HG03039 (cell line): ENCODE measurements around the gene EPS8L3.

Experiments
- ATAC-seq: cut with Tn5 transposase; IDR thresholded peaks from one replicate; pipeline ENCODE4 v1.9.1; 2021; ENCODE audit warnings: mild to moderate bottlenecking, moderate library complexity; ENCODE audit not compliant: unreplicated experiment

EPS8L3 gene

DNA sequence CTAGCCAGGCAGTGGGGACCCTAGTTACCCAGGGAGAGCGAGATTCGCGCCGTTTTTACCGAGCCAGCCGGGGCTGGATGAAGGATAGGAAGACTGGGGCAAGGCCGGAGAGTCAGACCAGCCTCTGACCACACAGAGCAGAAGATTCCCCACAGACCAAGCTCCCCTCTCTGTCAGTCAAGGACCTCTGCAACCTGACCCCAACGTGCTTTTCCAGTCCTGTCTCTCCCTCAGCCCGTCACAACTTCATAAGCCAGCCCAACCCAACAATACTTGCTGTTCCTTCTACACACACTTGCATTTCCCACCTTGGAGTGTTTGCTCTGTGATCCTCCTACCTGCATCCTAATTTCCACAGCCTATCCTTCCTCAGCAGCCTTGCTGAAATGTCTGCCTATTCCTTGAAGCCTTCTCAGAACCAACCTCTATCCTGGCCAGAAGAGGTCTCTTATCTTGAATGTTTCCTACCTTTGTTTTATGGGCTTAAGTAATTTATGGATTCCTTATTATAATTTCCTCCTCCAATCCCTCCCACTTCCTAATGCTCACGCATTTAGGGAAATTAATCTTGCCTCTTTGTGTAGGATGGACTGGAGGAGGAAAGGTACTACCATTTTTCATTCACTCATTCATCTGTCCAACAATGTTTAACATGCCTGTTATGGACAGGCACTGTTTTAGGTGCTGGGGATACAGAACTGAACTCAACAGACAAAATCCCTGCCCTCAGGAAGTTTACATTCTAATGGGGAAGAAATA, 22.9 kb downstream of the EPS8L3 start, which contains the start of gene GSTM3:
Gene GSTM3 (minus strand): TSS at position 424 of the 759 bp plus-strand sequence. CDS start 751 bp downstream, outside the sequence.
- ATAC-seq, result no peak

DNA sequence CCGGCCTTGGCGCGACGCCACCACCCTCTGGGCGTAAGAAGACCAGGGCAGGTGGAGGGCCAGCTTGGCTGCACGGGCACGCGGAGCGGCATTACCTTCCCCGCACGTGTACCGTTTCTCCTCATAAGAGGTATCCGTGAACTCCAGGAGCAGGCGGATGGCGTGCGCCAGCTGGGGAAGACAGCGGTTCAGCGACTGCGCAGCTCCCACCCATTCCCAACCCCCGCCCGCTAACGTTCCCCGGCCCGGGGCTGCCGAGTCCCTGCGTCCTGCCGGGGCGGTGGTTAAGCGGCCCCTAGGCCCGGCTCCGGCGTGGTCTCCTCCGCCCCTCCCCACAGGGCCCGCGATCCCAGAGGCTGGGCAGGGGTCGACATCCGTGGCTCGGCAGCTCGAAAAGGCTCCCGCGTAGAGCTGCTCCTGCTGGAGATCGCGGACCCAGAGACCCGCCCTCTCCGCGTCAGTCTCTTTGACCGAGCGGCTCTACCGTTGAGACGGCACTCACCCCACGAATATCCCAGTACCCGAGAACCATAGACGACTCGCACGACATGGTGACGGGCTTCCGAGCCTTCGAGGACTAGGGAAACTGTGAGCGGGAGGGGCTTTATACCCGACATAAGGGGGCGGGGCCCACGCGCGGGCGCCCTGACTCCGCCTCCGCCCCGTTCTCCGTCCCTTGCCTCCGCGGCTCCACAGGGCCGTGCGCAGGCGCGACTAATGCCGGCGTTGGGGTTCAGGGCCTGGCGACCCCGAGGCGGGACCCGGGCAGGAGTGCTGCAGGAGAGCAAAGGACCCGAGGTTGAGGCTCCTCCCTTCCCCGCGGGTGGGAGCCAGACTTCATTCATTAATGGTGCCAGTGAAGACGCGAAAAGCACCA, 23.7 kb downstream of the EPS8L3 start:
- ATAC-seq, result peak; percentile 72

DNA sequence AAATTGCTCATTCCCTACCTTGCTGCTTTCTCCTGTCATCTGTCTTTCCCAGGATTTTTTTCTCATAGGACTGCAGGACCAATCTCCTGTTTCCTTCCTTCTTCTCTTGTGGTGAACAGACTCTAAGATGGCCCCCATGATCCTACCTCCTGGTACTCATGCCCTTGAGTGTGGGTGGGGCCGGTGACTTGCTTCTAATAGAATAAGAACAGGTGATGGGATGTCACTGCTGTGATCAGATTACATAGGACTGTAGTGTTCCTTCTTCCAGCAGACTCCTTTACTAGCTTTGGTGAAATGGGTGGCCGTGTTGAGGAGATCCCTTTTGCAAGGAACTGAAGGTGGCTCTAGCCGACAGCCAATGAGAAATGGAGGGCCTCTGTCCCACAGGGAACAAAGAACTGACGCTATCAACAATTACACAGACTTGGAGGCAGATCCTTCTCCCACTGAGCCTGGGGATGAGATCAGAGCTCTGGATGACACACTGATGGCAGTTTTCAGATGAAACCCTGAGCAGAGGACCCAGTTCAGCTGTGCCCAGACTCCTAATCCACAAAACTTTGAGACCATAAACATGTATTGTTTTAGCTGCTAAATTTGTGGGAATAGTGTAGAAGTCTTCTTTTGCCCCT, 30.4 kb downstream of the EPS8L3 start:
- no peak for ATAC-seq

DNA sequence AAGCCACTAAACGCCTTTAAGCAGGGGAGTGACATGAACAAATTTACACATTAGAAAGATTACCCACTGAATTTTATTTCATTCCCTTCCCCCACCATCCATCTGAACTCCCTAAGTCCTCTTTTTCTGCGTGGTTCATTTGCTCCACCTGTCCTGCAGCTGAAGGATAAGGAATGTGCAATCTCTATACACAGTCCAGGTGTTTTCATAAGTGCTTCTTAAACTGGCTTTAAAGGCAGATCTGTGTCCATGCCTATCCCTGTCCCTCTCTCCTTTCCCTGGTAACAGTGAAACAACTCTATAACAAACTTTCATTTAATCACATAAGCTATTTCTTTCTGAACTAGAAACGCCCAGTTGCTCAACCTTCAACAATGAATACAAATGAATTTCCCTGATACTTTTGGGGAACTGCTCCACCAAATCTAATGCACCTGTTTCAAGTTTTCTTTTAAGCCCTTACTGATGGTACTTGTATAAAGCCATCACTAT, 31.3 kb downstream of the EPS8L3 start:
- ATAC-seq, result no peak

DNA sequence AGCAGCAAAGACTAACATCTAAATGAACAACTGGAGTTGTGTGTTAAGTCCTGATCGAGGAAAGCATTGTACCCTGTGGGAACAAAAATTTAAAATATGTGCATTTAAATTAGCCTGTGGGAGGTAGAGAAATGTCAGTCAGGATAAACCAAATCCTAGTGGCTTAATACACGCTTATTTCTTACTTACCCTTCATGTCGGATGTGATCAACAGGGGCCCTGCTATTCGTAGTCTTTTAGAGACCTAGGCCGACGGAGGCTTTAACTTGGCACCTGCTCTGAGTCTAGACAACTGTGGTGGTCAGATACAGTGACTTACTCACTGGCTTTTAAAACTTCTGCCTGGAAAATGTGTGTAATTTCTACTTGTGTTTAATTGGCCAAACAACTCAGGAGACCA, 33.1 kb downstream of the EPS8L3 start:
- ATAC-seq, result no peak

DNA sequence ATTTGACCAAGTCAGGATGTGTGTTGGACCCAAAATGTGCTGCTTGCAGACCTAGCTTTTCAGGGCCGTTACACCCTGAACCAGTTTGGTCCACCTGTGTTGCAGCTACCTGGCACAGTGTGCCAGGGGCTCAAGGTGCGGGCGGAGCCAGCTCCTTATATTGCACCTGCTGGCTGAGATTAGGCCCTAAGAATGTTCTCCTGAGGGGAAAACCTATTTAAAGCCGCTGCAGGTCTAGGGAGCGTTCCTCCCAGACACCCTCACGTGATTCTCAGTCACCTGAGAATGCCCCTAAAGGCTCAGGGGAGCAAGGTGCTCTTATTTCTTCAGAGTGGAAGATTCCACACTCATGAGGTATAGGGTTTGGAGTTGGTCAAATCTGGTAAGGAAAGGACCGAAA, 34.9 kb downstream of the EPS8L3 start:
- ATAC-seq, result no peak

DNA sequence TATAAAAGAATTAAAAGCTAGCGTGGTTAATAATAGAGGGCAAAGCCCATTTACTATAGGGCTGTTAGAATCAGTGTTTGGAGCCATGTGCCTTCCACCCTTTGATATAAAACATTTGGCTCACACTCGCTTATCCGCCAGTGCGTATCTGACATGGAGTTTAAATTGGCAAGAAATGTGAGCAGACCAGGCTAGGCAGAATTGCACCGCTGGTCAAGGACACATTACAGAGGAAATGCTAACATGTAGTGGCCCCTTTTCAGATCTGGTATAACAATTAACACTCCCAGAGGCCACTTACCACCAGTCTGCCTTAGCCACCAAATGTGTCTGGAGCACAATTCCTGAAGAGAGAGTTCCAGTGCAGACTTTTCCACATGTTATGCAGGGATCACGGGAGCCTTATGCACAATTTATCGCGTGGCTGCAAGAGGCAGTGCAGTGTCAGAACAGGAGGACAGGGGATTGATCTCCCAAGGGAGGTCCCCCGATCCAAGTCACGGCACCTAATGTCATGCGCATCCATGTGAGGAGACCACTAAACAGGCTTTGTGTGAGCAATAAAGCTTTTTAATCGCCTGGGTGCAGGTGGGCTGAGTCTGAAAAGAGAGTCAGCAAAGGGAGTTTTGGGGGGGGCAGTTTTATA, 36.9 kb downstream of the EPS8L3 start:
- ATAC-seq, result no peak

DNA sequence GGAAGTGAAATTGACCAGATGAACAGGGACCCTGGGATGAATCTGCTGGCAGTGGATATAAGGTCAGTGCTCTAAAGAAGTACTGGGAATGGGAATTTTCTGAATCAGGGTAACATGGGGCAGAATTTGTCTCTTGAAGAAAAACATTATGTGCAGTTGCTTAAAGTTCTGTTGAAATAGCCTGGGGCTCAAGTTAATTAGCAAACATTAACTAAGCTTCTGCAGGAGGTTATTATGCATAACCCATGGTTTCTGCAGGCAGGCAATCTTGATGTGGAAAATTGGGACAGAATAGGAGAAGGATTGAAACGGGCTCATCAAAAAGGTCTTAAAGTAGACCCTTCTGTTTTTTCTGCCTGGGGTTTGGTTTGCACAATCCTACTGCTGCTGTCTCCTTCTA, 37.7 kb downstream of the EPS8L3 start:
- ATAC-seq, result no peak

DNA sequence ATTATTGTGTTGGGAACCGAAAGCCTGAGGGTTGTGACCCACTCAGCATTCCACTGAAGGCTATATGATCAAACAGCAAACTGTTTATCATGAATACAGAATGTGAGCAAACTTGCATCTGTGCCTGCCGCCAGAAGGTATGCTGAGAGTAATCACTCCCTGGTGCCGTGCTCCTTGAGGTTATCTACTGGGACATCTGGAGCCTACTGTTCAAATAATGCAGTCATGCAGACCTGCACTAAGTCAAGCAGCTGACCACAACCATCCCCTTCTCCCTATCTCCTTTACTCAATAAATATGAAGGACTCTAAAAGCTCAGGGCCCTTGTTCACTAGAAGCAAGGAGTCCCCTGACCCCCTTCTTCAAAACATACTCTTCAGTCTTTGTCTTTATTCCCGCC, 38.2 kb downstream of the EPS8L3 start:
- no peak for ATAC-seq

DNA sequence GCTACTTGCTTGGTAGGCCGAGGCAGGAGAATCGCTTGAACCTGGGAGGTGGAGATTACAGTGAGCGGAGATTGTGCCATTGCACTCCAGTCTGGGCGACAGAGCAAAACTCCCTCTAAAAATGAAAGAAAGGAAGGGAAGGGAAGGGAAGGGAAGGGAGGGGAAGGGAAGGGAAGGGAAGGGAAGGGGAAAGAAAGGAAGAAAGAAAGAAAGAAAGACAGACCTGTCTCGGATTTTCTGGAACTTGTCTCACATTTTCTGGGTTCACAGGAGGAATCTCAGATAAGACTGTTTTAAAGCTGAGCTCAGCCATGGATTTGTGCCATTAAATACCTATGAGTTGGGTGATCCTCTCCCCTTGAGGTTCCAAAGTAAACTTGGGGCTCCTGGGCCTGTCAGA, 38.8 kb downstream of the EPS8L3 start:
- ATAC-seq, result no peak

DNA sequence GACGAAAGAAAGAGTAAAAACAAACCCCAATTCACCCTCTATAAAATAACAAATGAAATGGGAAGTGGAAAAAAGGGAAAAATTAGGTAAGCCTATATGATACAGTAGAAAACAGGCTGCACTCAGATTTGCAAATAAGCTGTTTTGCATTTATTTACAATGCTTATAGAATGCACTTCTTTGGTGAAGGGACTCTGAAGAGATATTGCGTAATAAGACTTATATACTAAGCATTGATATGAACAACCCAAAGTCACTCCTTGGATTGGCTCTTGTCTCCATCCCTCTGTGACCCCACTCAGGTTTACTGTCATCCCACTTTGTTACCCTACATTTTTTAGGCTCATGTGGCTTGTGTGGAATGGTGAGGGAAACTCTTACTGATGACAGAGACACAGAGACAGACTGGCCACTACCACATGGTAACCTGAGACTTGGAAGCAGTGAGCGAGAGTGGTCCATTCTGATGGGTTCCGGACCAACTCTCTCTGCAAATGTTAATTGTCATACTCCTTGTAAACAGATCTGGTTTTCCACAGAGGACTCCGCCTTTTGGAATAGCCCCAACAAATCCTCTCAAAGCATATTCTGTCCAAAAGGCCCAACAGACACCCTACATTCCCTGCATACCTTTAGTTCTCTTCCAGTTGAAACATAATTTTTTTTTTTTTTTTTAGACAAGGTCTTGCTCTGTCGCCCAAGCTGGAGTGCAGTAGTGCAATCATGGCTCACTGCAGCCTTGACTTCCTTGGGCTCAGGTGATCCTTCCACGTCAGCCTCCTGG, 40.6 kb downstream of the EPS8L3 start:
- ATAC-seq, result no peak

DNA sequence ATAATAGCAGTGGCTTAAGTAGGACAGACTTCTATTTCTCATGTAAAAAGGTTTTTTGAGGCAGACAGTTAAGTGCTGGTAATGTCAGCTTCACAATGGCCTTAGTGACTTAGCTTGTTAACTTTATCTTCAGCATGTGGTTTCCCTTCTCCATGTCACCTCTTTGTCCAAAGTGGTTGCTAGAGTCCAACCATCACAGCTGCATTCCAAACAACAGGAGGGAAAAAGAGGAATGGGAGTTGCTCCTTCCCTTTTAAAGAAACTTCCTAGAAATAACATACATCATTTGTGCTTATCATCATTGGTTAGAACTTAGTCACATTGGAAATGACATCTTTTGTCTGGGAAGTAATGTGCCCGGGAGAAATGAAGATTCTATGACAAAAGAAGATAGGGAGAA, 41.8 kb downstream of the EPS8L3 start:
- ATAC-seq, result no peak

DNA sequence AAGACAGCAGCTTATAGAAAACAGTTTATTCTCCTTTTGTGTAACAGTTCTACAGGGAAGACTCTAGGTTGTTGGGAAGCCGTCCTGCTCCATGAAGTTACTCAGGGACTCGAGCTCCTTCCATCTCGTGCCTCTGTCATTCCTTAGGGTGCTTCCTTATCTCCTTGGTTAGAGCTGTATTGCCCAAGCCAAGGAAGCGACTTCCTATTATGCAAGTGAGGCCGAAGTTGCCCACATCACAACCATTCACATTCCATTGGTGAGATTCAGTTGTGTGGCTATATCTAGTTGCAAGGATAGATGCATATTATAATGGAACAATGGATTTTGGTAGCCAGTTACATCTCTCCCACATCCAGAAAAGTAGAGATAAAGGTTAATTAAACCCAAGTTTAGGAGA, 42.7 kb downstream of the EPS8L3 start:
- no peak for ATAC-seq

DNA sequence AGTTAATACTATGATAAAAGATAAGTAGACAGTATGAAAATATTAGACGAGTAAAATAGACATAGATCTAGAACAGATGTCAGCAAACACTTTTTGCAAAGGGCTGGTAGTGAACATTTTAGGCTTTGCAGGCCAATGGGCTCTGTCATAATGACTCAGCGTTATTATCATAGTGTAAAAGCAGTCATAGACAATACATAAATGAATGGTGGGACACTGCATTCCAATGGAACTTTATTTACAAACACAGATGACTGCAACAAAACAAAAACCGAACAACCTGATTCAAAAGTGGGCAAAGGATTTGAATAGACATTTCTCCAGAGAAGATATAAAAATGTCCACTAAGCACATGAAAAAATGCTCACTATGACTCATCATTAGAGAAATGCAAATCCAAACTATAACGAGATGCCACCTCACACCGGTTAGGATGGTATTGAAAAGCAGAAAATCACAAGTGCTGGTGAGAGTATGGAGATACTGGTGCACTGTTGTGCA, 44.3 kb downstream of the EPS8L3 start:
- ATAC-seq, result no peak

DNA sequence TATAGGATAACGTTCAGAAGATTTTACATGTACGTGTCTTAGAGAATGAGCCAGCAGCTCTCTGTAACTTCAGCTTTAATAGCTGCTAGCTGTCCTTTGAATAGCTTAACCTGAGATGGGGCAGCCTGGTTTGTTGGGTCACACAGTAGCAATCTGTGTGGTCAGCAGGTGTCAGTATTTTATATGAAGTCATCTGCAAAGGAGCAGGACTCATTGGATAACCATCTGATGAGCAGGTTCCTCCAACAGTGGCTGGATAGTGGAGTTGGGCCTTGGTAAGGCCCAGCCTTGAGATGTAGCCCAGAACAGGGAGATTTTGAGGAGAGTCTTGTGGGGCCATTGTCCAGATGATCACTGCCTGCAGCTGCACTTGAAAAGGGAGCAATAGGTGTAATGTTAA, 45.2 kb downstream of the EPS8L3 start:
- ATAC-seq, result no peak

DNA sequence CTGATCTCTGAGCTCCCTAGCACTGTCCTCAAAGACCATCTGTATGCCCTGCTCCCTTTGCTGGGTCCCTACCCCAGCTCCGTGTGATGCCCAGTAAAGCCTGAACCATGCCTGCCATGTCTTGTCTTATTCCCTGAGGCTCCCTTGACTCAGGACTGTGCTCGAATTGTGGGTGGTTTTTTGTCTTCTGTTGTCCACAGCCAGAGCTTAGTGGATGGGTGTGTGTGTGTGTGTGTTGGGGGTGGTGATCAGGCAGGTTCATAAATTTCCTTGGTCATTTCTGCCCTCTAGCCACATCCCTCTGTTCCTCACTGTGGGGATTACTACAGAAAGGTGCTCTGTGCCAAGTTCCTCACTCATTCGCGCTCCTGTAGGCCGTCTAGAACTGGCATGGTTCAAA, 46.0 kb downstream of the EPS8L3 start:
- no peak for ATAC-seq

DNA sequence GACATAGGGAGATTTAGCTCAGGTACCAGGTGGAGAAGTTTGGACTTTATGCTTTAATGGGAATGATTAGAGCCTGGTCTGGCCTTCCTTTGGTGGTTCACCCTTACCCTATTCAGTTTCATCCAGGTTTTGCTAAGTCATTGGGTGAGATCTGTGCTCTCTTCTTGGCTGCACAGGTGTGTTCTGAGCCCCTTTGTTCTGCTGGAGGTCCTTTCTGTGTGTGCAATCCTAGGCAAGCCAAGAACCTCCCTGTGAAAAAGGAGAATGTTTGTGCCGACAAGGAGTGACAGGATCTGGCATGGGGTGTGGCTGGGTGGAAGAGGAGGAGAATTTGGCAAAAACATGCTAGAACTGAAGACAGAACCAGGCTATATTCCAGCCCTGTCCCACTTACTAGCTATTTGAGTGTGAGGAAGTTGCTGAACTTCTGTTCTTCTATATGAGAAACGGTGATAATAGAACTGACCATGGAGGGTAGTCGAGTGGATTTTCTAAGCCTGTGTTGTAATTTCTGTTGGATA, 47.1 kb downstream of the EPS8L3 start:
- ATAC-seq, result no peak

DNA sequence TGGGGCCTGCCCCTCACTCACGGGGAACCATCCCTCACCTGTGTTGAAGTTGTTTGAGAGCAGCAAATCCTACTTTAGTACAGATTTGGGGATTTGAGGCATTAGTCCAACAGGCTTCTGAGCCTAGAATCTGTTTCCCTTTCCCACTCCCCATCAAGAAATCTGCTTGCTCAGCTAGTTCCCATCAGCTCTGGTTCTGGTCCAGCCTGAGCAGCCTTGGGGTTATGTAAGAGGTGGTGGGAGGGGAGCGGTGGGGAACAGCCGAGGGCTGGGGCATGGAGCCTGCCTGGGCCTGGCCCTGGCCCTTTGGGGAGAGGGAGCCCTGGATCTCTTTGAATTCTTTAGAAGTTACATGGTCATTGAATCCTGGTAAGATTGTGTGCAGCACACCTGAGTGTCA, 47.6 kb downstream of the EPS8L3 start:
- no peak for ATAC-seq

DNA sequence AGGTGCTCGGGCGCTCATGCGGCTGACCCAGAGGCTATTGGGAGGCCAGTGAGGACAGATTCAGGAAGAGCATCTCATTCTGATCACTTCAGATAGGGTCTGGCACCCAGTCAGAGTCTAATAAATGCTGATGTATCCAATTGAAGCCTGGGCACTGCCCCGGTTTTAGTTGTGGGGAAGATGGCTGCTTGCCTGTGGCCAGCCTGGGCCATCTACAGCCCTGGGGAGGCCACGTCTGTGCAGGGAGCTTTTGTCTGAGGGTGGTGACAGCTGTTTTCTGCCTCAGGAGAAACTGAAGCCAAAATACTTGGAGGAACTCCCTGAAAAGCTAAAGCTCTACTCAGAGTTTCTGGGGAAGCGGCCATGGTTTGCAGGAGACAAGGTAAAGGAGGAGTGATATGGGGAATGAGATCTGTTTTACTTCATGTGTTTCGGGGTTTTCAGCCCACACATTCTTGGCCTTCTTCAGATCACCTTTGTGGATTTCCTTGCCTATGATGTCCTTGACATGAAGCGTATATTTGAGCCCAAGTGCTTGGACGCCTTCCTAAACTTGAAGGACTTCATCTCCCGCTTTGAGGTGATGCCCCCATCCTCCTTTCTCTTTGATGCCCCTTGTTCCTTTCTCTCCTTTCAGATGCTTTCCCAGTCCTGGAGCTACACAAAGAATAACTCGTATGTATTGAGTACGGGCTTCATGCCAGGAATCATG, 48.9 kb downstream of the EPS8L3 start:
- ATAC-seq, result no peak
